ENCODE data around the gene SEMA6B.

DNA sequence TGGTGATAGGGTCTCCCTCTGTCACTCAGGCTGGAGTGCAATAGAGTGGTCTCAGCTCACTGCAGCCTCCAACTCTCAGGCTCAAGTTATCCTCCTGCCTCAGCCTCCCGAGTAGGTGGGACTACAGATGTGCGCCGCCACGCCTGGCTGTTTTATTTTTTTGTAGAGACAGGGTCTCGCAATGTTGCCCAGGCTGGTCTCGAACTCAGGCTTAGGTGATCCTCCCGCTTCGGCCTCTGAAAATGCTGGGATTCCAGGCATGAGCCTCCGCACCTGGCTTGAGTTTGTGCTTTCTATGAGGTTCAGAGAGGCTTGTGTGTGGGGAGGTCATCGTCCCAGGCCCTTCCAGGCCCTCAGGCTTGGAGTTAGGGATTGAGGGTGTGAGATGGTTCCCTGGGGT is 40.6 kb upstream of the SEMA6B start:
- TF ChIP-seq, protein P1, sequence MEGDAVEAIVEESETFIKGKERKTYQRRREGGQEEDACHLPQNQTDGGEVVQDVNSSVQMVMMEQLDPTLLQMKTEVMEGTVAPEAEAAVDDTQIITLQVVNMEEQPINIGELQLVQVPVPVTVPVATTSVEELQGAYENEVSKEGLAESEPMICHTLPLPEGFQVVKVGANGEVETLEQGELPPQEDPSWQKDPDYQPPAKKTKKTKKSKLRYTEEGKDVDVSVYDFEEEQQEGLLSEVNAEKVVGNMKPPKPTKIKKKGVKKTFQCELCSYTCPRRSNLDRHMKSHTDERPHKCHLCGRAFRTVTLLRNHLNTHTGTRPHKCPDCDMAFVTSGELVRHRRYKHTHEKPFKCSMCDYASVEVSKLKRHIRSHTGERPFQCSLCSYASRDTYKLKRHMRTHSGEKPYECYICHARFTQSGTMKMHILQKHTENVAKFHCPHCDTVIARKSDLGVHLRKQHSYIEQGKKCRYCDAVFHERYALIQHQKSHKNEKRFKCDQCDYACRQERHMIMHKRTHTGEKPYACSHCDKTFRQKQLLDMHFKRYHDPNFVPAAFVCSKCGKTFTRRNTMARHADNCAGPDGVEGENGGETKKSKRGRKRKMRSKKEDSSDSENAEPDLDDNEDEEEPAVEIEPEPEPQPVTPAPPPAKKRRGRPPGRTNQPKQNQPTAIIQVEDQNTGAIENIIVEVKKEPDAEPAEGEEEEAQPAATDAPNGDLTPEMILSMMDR (conservative IDR thresholded peaks at IDR 0.05; ENCODE audit: low read depth, low read length): no peak
- TF ChIP-seq POLR2A (IDR thresholded peaks at IDR 0.05; ENCODE audit: low read depth, low read length): no peak
- TF ChIP-seq BHLHE40 (IDR thresholded peaks at IDR 0.05; ENCODE audit: low read depth, low read length): no peak
- TF ChIP-seq, protein P2, sequence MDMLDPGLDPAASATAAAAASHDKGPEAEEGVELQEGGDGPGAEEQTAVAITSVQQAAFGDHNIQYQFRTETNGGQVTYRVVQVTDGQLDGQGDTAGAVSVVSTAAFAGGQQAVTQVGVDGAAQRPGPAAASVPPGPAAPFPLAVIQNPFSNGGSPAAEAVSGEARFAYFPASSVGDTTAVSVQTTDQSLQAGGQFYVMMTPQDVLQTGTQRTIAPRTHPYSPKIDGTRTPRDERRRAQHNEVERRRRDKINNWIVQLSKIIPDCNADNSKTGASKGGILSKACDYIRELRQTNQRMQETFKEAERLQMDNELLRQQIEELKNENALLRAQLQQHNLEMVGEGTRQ (IDR thresholded peaks at IDR 0.05; ENCODE audit: low read depth, low read length): no peak
- no peak for TF ChIP-seq FOS (IDR thresholded peaks at IDR 0.05; ENCODE audit: low read depth, low read length)
- TF ChIP-seq RFX5 (IDR thresholded peaks at IDR 0.05; ENCODE audit: low read depth, low read length): no peak
- no peak for TF ChIP-seq RCOR1 (IDR thresholded peaks at IDR 0.05; ENCODE audit: insufficient replicate concordance, low read length)
- no peak for TF ChIP-seq MAFK (IDR thresholded peaks at IDR 0.05; ENCODE audit: low read depth, low read length)
- no peak for TF ChIP-seq NFE2L2 (IDR thresholded peaks at IDR 0.05; ENCODE audit: low read depth, low read length)
- no peak for TF ChIP-seq RAD21 (IDR thresholded peaks at IDR 0.05; ENCODE audit: low read length)
- no peak for TF ChIP-seq MXI1 (IDR thresholded peaks at IDR 0.05; ENCODE audit: borderline replicate concordance, low read depth, low read length)
- TF ChIP-seq SMC3 (IDR thresholded peaks at IDR 0.05; ENCODE audit: low read depth, low read length): no peak
- TF ChIP-seq, protein P3, sequence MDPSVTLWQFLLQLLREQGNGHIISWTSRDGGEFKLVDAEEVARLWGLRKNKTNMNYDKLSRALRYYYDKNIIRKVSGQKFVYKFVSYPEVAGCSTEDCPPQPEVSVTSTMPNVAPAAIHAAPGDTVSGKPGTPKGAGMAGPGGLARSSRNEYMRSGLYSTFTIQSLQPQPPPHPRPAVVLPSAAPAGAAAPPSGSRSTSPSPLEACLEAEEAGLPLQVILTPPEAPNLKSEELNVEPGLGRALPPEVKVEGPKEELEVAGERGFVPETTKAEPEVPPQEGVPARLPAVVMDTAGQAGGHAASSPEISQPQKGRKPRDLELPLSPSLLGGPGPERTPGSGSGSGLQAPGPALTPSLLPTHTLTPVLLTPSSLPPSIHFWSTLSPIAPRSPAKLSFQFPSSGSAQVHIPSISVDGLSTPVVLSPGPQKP (IDR thresholded peaks at IDR 0.05; ENCODE audit: borderline replicate concordance, low read depth, low read length): no peak
